BE2C (cell line): ENCODE measurements around the gene LYST.

Experiments
- DNase-seq: peaks from one replicate; pipeline ENCODE4 v3.0.0-alpha.2; 2020
- H3K27me3 ChIP-seq: fragments of 250-450 bp; sonication (Bioruptor Pico); 2 replicates; pipeline ENCODE4 v1.5.1; 2020; ENCODE audit warnings: mild to moderate bottlenecking
- H3K36me3 ChIP-seq: fragments of 250-450 bp; sonication (Bioruptor Pico); 2 replicates; pipeline ENCODE4 v1.5.1; 2020; ENCODE audit warnings: mild to moderate bottlenecking
- H3K4me1 ChIP-seq: fragments of 250-450 bp; sonication (Bioruptor Pico); 2 replicates; pipeline ENCODE4 v1.5.1; 2020
- H3K4me3 ChIP-seq: 2 replicates; pipeline ENCODE4 v1.5.1; 2011; ENCODE audit warnings: low read depth, low read length
- H3K9me3 ChIP-seq: fragments of 250-450 bp; sonication (Bioruptor Pico); 2 replicates; pipeline ENCODE4 v1.5.1; 2020
- TF ChIP-seq, protein P1 (sequence below): IDR thresholded peaks from 2 replicates; pipeline ENCODE4 v1.5.1; 2012; ENCODE audit warnings: mild to moderate bottlenecking, low read depth, low read length

Gene LYST

DNA sequence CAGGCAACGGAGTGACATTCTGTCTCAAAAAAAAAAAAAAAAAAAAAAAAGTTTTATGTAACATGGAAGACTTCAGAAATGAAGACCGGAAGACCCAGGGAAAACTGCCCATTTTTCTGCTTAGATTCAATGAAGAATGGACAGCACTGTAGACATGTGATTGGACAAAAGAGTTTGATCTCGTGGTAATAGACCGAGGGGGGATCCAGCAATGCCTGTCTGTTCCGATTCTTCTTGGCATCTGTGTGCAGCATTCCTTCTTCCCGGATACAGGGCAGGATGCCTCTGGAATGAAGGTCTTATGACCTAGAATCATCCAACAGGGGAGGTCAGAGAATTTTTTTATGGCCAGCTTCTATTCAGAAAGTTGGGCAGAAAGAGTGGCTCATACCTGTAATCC is 5.6 kb upstream of the LYST start:
- no peaks in the 10 kb centered on the region for H3K27me3 ChIP-seq
- no peak for DNase-seq
- no peaks in the 10 kb centered on the region for H3K9me3 ChIP-seq
- H3K36me3 ChIP-seq, result no peaks in the 10 kb centered on the region
- H3K4me3 ChIP-seq, result no peak overlapping the region
- TF ChIP-seq, protein P1, sequence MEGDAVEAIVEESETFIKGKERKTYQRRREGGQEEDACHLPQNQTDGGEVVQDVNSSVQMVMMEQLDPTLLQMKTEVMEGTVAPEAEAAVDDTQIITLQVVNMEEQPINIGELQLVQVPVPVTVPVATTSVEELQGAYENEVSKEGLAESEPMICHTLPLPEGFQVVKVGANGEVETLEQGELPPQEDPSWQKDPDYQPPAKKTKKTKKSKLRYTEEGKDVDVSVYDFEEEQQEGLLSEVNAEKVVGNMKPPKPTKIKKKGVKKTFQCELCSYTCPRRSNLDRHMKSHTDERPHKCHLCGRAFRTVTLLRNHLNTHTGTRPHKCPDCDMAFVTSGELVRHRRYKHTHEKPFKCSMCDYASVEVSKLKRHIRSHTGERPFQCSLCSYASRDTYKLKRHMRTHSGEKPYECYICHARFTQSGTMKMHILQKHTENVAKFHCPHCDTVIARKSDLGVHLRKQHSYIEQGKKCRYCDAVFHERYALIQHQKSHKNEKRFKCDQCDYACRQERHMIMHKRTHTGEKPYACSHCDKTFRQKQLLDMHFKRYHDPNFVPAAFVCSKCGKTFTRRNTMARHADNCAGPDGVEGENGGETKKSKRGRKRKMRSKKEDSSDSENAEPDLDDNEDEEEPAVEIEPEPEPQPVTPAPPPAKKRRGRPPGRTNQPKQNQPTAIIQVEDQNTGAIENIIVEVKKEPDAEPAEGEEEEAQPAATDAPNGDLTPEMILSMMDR, result no peak
- H3K4me1 ChIP-seq, result no peaks in the 10 kb centered on the region

DNA sequence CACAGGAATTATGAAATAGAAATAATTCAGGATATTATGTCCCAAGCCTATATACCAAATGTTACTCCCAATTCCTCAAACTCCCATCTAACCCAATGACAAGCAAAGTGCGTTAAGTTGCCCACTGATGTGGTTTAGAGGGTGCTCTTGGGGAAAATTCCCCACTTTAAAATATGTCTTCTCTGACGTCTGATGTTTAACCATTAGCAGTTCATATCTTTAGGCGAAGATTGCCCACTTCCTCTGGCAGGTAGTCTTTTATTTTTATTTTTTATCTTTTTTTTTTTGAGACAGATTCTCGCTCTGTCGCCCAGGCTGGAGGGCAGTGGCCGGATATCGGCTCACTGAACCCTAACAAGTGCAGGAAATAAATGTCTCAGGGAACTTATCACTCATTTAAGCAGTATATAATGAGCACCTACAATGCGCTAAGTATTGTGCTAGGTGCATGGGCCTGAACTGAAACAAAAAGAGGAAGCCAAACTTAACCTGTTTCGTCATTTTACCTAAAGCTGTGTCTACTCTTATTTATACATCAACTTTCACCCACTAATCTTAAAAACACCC is 1.3 kb upstream of the LYST start:
- TF ChIP-seq, protein P1, result no peak
- no peak for DNase-seq
- no peak overlapping the region for H3K4me3 ChIP-seq

DNA sequence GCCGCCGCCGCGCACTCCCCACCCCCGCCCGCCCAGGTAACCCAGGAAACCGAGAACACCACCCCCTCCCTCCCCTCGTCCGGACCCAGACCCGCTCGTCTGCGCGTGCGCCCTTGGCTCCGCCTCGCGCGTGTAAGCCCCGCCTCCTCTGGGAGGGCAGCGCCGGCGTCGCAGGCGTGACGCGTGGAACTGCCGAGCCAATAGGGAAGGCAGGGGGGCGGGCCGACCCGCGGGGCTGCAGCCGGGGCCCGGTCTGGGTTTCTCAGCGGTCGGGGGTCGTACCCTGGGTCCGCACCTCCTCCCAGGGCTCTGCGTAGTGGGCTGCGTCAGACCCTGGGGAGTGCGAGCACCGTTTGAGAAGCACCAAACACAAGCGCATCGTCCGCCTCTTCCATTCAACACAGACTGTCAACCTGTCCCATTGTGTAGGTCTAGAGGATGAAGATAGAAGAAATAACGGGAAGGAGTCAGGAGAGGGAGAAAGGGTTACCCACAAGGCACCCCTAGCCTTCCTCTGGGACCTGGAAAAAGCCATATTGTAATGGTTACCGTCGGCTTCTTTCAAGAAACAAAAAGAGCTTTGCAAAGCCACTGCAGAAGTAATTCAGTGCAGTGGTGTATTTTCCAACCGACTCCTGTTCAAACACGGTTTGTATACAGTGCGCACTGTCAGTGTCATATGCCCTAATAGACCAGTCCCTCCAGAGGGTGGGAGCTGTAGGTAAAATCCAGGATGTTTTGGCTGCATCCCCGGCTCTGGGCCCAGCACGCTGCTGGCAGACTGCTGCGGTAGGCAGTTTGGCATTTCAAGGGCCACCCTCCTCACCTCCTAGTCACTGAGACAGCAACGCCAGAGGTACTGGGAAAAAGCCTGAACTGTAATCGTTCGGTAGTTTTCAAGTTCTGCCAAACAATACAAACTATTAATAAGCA is 473 bp upstream of the LYST start:
- DNase-seq, result peak; percentile 98
- Histone ChIP-seq H3K36me3 (no peaks in the 10 kb centered on the region), H3K9me3 (no peaks in the 10 kb centered on the region), H3K4me1 (0 out of 2 replicates have a peak, but pooled peaks cover 4% of the 10 kb centered on the region), H3K4me3 (peak overlapping the region; percentile 87), H3K27me3 (no peaks in the 10 kb centered on the region)
- TF ChIP-seq, protein P1, result no peak

More for the DNA sequence above, 1.3 kb upstream of the LYST start:
- H3K4me1 ChIP-seq, result 0 out of 2 replicates have a peak, but pooled peaks cover 4% of the 10 kb centered on the region
- H3K36me3 ChIP-seq, result no peaks in the 10 kb centered on the region
- no peaks in the 10 kb centered on the region for H3K9me3 ChIP-seq
- H3K27me3 ChIP-seq, result no peaks in the 10 kb centered on the region

DNA sequence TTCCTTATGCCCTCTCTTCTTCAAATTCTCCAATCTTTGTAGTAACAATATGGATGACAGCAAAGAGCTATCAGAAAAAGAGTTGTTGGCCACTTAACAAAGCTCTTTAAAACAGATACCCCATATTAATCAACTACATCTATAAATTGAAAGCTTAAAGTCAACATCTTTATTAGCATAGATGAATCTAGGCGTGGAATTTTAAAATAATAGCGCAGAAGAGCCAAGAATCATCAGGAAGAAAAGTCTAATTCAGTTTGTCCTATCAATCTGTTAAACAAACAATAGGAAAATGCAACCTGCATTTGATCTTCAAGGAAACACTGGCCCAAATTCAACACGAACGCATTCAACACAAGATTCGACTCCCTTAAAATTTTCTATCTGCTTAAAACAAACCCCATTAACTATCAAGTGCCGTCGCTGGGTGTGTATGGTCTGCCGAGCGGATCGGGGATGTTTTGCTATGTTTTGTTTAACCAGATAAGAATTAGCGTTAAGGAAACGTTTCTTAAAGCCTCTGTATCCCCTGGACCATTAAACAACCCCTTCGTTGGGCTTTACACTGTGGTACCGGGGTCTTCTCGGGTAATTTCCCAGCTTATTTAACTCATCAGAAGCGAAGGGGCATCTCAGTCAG is 1.0 kb downstream of the LYST start:
- TF ChIP-seq, protein P1, result no peak
- Histone ChIP-seq H3K27me3 (no peaks in the 10 kb centered on the region), H3K4me3 (peak overlapping the region; percentile 85), H3K36me3 (no peaks in the 10 kb centered on the region), H3K4me1 (0 out of 2 replicates have a peak, but pooled peaks cover 4% of the 10 kb centered on the region), H3K9me3 (no peaks in the 10 kb centered on the region)
- no peak for DNase-seq

GRCh38 chr1:235864931-235865525 is 1.7 kb downstream of the LYST start:
- no peaks in the 10 kb centered on the region for H3K9me3 ChIP-seq
- 0 out of 2 replicates have a peak, but pooled peaks cover 4% of the 10 kb centered on the region for H3K4me1 ChIP-seq
- H3K27me3 ChIP-seq, result no peaks in the 10 kb centered on the region
- no peaks in the 10 kb centered on the region for H3K36me3 ChIP-seq
- DNase-seq, result no peak
- H3K4me3 ChIP-seq, result no peak overlapping the region
- TF ChIP-seq, protein P1, result no peak
